MCF 10A (cell line): Measurements from ENCODE around the gene PEX11G. TPM values are rescaled to one million over a fixed set of nuclear protein-coding genes. Genes with fewer than 3 reads are reported as not detected.

Source experiments
- BruUV-seq: library from RNA; stranded (reverse); fragments of 400-500 nt; replicated peaks from 2 replicates; lab custom pipeline; 2021; lab: Mats Ljungman, UMichigan
- CTCF ChIA-PET: fragments of 300-600 bp; sonication (Branson Sonifier 250); formaldehyde crosslinking; extraction: SDS; loops from one replicate; lab custom pipeline; 2021; ENCODE audit warnings: antibody characterized with exemption, inconsistent platforms; lab: Yijun Ruan, JAX
- POLR2A ChIA-PET: fragments of 300-600, 350-650 bp; sonication (Branson Sonifier 250); formaldehyde crosslinking; extraction: SDS; loops from one replicate; lab custom pipeline; 2020; ENCODE audit warnings: antibody characterized with exemption, inconsistent platforms; lab: Yijun Ruan, JAX
- DNase-seq: peaks from one replicate; pipeline ENCODE4 v3.0.0-alpha.2; 2018; ENCODE audit not compliant: unreplicated experiment
- H3K27ac Mint-ChIP-seq: one replicate; pipeline ENCODE4 v1.8.0; 2022; ENCODE audit warnings: mild to moderate bottlenecking, low read depth, mixed read lengths; ENCODE audit not compliant: unreplicated experiment
- H3K27me3 Mint-ChIP-seq: one replicate; pipeline ENCODE4 v1.8.0; 2022; ENCODE audit warnings: mixed read lengths; ENCODE audit not compliant: insufficient read depth, unreplicated experiment
- H3K36me3 Mint-ChIP-seq: one replicate; pipeline ENCODE4 v1.8.0; 2022; ENCODE audit warnings: mild to moderate bottlenecking, moderate library complexity, mixed read lengths; ENCODE audit not compliant: insufficient read depth, unreplicated experiment
- H3K4me1 Mint-ChIP-seq: one replicate; pipeline ENCODE4 v1.8.0; 2022; ENCODE audit warnings: mixed read lengths; ENCODE audit not compliant: insufficient read depth, unreplicated experiment
- H3K4me3 Mint-ChIP-seq: one replicate; pipeline ENCODE4 v1.8.0; 2022; ENCODE audit warnings: mild to moderate bottlenecking, moderate library complexity, mixed read lengths; ENCODE audit not compliant: unreplicated experiment
- H3K9me3 Mint-ChIP-seq: one replicate; pipeline ENCODE4 v1.8.0; 2022; ENCODE audit warnings: mixed read lengths; ENCODE audit not compliant: unreplicated experiment
- intact Hi-C: fragments of 100-400 bp; cut with micrococcal nuclease; formaldehyde crosslinking; loops from 2 replicates; pipeline ENCODE4 v1.14.1; 2022
- total RNA-seq: library from RNA; stranded (reverse); gene quantifications from 2 replicates; pipeline ENCODE4 v1.2.3, GENCODE V29; 2022
- TF ChIP-seq, protein P1 (sequence below): fragments of 200-600 bp; IDR thresholded peaks from one replicate; pipeline ENCODE4 v1.8.0; 2022; ENCODE audit warnings: antibody characterized with exemption, mild to moderate bottlenecking; ENCODE audit not compliant: unreplicated experiment

PEX11G gene
- total RNA-seq, 1 experiment from 2014 or later: 5.5 TPM

DNA sequence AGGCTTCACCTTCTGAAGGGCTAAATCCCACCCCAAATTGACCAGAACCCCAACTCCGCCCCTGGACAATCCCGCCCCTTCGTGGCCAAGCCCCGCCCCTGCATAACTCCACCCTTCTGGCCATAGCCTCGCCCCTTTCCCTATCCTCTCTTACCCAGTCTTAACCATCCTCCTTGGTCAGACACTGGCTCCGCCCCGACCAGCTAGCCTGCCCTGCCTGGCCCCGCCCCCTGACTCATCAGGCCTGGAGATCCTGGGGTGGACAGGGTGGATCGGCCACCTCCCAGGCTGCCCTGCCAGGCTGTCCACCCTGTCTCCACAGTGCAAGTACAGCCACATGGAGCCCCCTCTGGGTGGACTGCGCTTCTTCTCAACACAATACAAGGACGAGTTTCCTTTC lies 19.0 kb upstream of the PEX11G start:
- DNase-seq: peak; percentile 96
- Mint-ChIP-seq H3K27ac (no peak overlapping the region), H3K4me1 (peaks cover 16% of the 10 kb centered on the region), H3K9me3 (no peaks in the 10 kb centered on the region), H3K4me3 (no peak overlapping the region), H3K27me3 (no peaks in the 10 kb centered on the region), H3K36me3 (peaks cover 5% of the 10 kb centered on the region)
- POLR2A ChIA-PET: no interaction called here
- CTCF ChIA-PET: interaction anchor here (0.6 kb wide), 1 partner anchor 36 kb away, joined by 3 read pairs; no protein-coding TSS in a partner anchor
- TF ChIP-seq, protein P1, sequence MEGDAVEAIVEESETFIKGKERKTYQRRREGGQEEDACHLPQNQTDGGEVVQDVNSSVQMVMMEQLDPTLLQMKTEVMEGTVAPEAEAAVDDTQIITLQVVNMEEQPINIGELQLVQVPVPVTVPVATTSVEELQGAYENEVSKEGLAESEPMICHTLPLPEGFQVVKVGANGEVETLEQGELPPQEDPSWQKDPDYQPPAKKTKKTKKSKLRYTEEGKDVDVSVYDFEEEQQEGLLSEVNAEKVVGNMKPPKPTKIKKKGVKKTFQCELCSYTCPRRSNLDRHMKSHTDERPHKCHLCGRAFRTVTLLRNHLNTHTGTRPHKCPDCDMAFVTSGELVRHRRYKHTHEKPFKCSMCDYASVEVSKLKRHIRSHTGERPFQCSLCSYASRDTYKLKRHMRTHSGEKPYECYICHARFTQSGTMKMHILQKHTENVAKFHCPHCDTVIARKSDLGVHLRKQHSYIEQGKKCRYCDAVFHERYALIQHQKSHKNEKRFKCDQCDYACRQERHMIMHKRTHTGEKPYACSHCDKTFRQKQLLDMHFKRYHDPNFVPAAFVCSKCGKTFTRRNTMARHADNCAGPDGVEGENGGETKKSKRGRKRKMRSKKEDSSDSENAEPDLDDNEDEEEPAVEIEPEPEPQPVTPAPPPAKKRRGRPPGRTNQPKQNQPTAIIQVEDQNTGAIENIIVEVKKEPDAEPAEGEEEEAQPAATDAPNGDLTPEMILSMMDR: no peak
- no TSS peak for BruUV-seq
- intact Hi-C loops: loop anchor here (10.0 kb wide), 1 partner anchor 113 kb away; no protein-coding TSS in a partner anchor

DNA sequence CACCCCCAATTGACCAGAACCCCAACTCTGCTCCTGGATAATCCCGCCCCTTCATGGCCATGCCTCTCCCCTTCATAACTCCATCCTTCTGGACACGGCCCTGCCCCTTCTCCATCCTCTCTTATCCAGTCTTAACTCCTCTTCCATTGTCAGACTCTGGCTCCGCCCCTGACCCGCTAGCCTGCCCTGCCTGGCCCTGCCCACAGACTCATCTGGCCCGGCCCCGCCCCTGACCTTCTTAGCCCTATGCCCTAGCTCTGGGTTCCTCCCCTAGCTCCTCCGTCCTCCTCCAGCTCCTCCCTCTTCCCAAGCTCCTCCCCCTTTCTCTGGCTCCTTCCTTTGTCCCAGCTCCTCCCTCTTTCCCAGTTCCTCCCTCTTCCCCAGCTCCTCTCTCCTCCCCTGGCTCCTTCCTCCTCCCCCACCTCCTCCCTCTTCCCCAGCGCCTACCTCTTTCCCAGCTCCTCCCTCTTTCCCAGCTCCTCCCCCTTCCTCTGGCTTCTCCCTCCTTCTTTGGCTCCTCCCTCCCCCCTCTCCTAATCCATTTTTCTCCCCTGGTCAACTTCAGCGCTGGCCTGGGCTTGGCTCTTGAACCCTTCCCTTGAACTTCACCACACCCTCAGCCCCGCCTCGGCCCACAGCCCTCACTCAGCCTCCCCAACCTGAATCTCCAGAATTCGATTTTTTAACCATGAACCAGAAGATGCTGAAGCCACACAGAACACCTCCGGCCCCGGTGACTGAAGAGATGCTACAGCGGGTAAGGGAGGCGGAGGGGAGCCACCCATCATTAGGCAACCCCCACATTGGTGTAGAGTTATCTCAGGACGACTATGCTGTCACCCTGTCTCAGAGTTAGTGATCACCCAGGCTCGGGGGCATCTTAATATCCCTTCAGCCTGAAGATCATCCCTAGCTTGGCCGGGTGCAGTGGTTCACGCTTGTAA lies 17.8 kb upstream of the PEX11G start:
- no peak overlapping the region for H3K27ac Mint-ChIP-seq
- BruUV-seq: no TSS peak
- H3K27me3 Mint-ChIP-seq: no peaks in the 10 kb centered on the region
- H3K9me3 Mint-ChIP-seq: no peaks in the 10 kb centered on the region
- peaks cover 16% of the 10 kb centered on the region for H3K4me1 Mint-ChIP-seq
- H3K4me3 Mint-ChIP-seq: no peak overlapping the region
- TF ChIP-seq, protein P1: no peak
- peaks cover 5% of the 10 kb centered on the region for H3K36me3 Mint-ChIP-seq
- intact Hi-C loops: loop anchor here (10.0 kb wide), 1 partner anchor 112 kb away; no protein-coding TSS in a partner anchor
- peak; percentile 99 for DNase-seq
- ChIA-PET CTCF (no interaction called here), POLR2A (interaction anchor here (1.1 kb wide), 1 partner anchor 111 kb away, joined by 3 read pairs; no protein-coding TSS in a partner anchor)

DNA sequence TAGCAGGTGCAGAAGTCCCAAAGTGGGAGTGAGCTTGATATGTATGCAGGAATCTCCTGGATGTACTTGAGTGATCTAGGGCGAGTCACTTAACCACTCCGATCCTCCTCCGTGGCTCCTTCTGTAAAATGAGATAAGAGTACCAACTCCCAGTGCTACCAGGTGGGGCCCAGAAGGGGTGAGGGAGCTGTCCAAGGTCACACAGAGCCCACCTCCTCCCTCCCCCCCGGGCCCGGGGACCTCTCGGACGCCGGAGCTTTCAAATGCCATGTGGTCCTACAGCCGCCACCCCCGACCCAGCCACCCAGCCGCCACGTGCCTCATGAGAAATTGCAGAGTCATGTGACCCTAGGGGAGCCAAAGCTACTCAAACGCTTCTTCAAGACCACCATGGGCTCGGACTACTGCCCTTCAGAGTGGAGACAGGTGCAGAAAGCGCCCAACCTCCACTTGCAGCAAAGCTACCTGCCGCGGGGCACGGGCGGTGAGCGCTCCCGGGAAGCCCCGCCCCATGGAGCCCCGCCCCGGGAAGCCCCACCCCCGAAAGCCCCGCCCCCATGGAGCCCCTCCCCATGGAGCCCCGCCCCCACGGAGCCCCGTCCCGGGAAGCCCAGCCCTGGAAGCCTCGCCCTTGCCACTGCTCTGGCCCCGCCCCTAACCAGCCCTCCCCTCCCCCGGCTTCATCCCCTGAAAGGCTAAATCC lies 17.0 kb upstream of the PEX11G start:
- TF ChIP-seq, protein P1: no peak
- H3K9me3 Mint-ChIP-seq: no peaks in the 10 kb centered on the region
- no peaks in the 10 kb centered on the region for H3K27me3 Mint-ChIP-seq
- intact Hi-C loops: loop anchor here (10.0 kb wide), 1 partner anchor 111 kb away; no protein-coding TSS in a partner anchor
- H3K4me3 Mint-ChIP-seq: no peak overlapping the region
- POLR2A ChIA-PET: interaction anchor here (0.7 to 1.1 kb wide), 2 partner anchors 111 to 497 kb away, joined by 3 read pairs; no protein-coding TSS in a partner anchor
- H3K27ac Mint-ChIP-seq: no peak overlapping the region
- DNase-seq: no peak
- BruUV-seq: no TSS peak
- CTCF ChIA-PET: no interaction called here
- peaks cover 16% of the 10 kb centered on the region for H3K4me1 Mint-ChIP-seq
- H3K36me3 Mint-ChIP-seq: peaks cover 5% of the 10 kb centered on the region
